ENCODE measurements around the gene AJAP1. TPM values are rescaled to one million over a fixed set of nuclear protein-coding genes. Genes with fewer than 3 reads are reported as not detected.

AJAP1 gene
- total and polyA plus RNA-seq, 2 experiments from 2014 or later: 0.13 to 0.64 TPM

- no peaks in the 10 kb centered on the region for H3K27me3 ChIP-seq
- no peaks in the 10 kb centered on the region for H3K36me3 ChIP-seq (replicated peaks; ENCODE audit: insufficient read depth, low read depth)
- TF ChIP-seq EZH2 (IDR thresholded peaks at IDR 0.05; ENCODE audit: borderline replicate concordance) (no peak), EZH2phosphoT487 (IDR thresholded peaks at IDR 0.05; ENCODE audit: low read depth, severe bottlenecking, unreplicated experiment) (no peak), CTCF (IDR thresholded peaks at IDR 0.05; ENCODE audit: poor library complexity) (no peak)
- no peaks in the 10 kb centered on the region for H3K9me2 ChIP-seq (replicated peaks; ENCODE audit: insufficient read depth)
- no peaks in the 10 kb centered on the region for H3K79me2 ChIP-seq
- no peak overlapping the region for H3K27ac ChIP-seq
- H3K9me3 ChIP-seq (ENCODE audit: low read depth): no peaks in the 10 kb centered on the region
- no peaks in the 10 kb centered on the region for H4K20me1 ChIP-seq (ENCODE audit: insufficient read depth, poor library complexity, severe bottlenecking)
- no peaks in the 10 kb centered on the region for H3K4me1 ChIP-seq (ENCODE audit: insufficient read depth)
- DNase-seq (ENCODE audit: low spot score): no peak
- 94% methylated on average over 6 of the region's 6 CpGs for WGBS (ENCODE audit: low lambda C conversion rate, missing lambda C conversion rate)
- no peak overlapping the region for H3K4me3 ChIP-seq
- no peak overlapping the region for H3K4me2 ChIP-seq
- no peak overlapping the region for H2AFZ ChIP-seq
Measured at GRCh38 chr1:4685523-4685865, 31.1 kb downstream of the AJAP1 start.

- no peak overlapping the region for H2AFZ ChIP-seq
- WGBS (ENCODE audit: low lambda C conversion rate, missing lambda C conversion rate): 89% methylated on average over 11 of the region's 11 CpGs
- H4K20me1 ChIP-seq (ENCODE audit: insufficient read depth, poor library complexity, severe bottlenecking): no peaks in the 10 kb centered on the region
Measured at GRCh38 chr1:4687943-4688342, 33.5 kb downstream of the AJAP1 start.

GRCh38 chr1:4689271-4689935 lies 35.0 kb downstream of the AJAP1 start:
- no peak overlapping the region for H3K4me2 ChIP-seq
- no peak for TF ChIP-seq CTCF (IDR thresholded peaks at IDR 0.05; ENCODE audit: poor library complexity)
- TF ChIP-seq EZH2 (IDR thresholded peaks at IDR 0.05; ENCODE audit: borderline replicate concordance): no peak
- no peak for TF ChIP-seq EZH2phosphoT487 (IDR thresholded peaks at IDR 0.05; ENCODE audit: low read depth, severe bottlenecking, unreplicated experiment)
- H3K79me2 ChIP-seq: no peaks in the 10 kb centered on the region
- no peaks in the 10 kb centered on the region for H3K9me2 ChIP-seq (replicated peaks; ENCODE audit: insufficient read depth)
- no peaks in the 10 kb centered on the region for H4K20me1 ChIP-seq (ENCODE audit: insufficient read depth, poor library complexity, severe bottlenecking)
- H3K27me3 ChIP-seq: no peaks in the 10 kb centered on the region
- no peak overlapping the region for H2AFZ ChIP-seq
- DNase-seq (ENCODE audit: low spot score): no peak
- no peaks in the 10 kb centered on the region for H3K36me3 ChIP-seq (replicated peaks; ENCODE audit: insufficient read depth, low read depth)
- H3K4me3 ChIP-seq: no peak overlapping the region
- H3K27ac ChIP-seq: no peak overlapping the region
- no peaks in the 10 kb centered on the region for H3K9me3 ChIP-seq (ENCODE audit: low read depth)
- WGBS (ENCODE audit: low lambda C conversion rate, missing lambda C conversion rate): 91% methylated on average over 24 of the region's 24 CpGs
- H3K4me1 ChIP-seq (ENCODE audit: insufficient read depth): no peaks in the 10 kb centered on the region

More at GRCh38 chr1:4687943-4688342, 33.5 kb downstream of the AJAP1 start:
- no peaks in the 10 kb centered on the region for H3K9me2 ChIP-seq (replicated peaks; ENCODE audit: insufficient read depth)
- no peak overlapping the region for H3K27ac ChIP-seq
- H3K36me3 ChIP-seq (replicated peaks; ENCODE audit: insufficient read depth, low read depth): no peaks in the 10 kb centered on the region
- H3K4me1 ChIP-seq (ENCODE audit: insufficient read depth): no peaks in the 10 kb centered on the region
- no peak overlapping the region for H3K4me3 ChIP-seq
- no peaks in the 10 kb centered on the region for H3K9me3 ChIP-seq (ENCODE audit: low read depth)
- no peak for DNase-seq (ENCODE audit: low spot score)
- no peak for TF ChIP-seq EZH2 (IDR thresholded peaks at IDR 0.05; ENCODE audit: borderline replicate concordance)
- no peak for TF ChIP-seq EZH2phosphoT487 (IDR thresholded peaks at IDR 0.05; ENCODE audit: low read depth, severe bottlenecking, unreplicated experiment)
- TF ChIP-seq CTCF (IDR thresholded peaks at IDR 0.05; ENCODE audit: poor library complexity): no peak
- H3K79me2 ChIP-seq: no peaks in the 10 kb centered on the region
- H3K4me2 ChIP-seq: no peak overlapping the region
- no peaks in the 10 kb centered on the region for H3K27me3 ChIP-seq
